CD4-positive, CD25-positive, alpha-beta regulatory T cell (primary cell): Measurements from ENCODE around the gene CNOT6L. TPM values are rescaled to one million over a fixed set of nuclear protein-coding genes. Genes with fewer than 3 reads are reported as not detected.
A peak's percentile ranks its signal among the peaks of the same experiment; 100 is the strongest.
"Not testable (repeated sequence)": the region's sequence is repeated elsewhere in the genome, so short reads cannot be mapped to it uniquely, and the experiment has no call there.

Source experiments
- ATAC-seq, 2 donors: fragments of 150-1000 bp; cut with Tn5 transposase; one replicate each; pipeline ENCODE4 v1.10.0; 2021; ENCODE audit warnings: low read depth in 2 of 2, moderate number of reproducible peaks in 2 of 2, moderate library complexity in 1 of 2
- DNase-seq, 3 donors: peaks; one replicate each; pipeline versions ENCODE4 v3.0.0 to v3.0.0-alpha.2; 2012 to 2022; ENCODE audit warnings: mixed read lengths in 1 of 3
- H3K27ac ChIP-seq: one replicate; pipeline ENCODE4 v1.7.0; 2013; ENCODE audit warnings: mild to moderate bottlenecking, low read length; ENCODE audit not compliant: insufficient read depth, poor library complexity, severe bottlenecking
- H3K27me3 ChIP-seq: one replicate; pipeline ENCODE4 v1.7.0; 2013; ENCODE audit warnings: low read length; ENCODE audit not compliant: control insufficient read depth, insufficient read depth
- H3K36me3 ChIP-seq: one replicate; pipeline ENCODE4 v1.7.0; 2013; ENCODE audit warnings: mild to moderate bottlenecking, low read length, moderate library complexity; ENCODE audit not compliant: control insufficient read depth, insufficient read depth
- H3K4me1 ChIP-seq: 2 replicates; pipeline ENCODE4 v1.7.0; 2013; ENCODE audit warnings: mild to moderate bottlenecking, low read length; ENCODE audit not compliant: insufficient read depth, control insufficient read depth, poor library complexity, severe bottlenecking
- H3K4me3 ChIP-seq: one replicate; pipeline ENCODE4 v1.7.0; 2013; ENCODE audit warnings: low read depth, mild to moderate bottlenecking, low read length, moderate library complexity
- H3K9me3 ChIP-seq, 2 experiments: 1 replicate in 1 of 2; 2 replicates in 1 of 2; pipeline ENCODE4 v1.7.0; 2013; ENCODE audit warnings: low read length in 2 of 2, mild to moderate bottlenecking in 1 of 2, moderate library complexity in 1 of 2; ENCODE audit not compliant: control insufficient read depth in 2 of 2
- H3K27ac Mint-ChIP-seq, 3 donors: one replicate each; pipeline ENCODE4 v1.8.0; 2020 to 2022; ENCODE audit warnings: mild to moderate bottlenecking in 3 of 3, mixed read lengths in 3 of 3, moderate library complexity in 2 of 3
- H3K27me3 Mint-ChIP-seq: one replicate; pipeline ENCODE4 v1.8.0; 2022; ENCODE audit warnings: mild to moderate bottlenecking, mixed read lengths
- H3K36me3 Mint-ChIP-seq: one replicate; pipeline ENCODE4 v1.8.0; 2020; ENCODE audit warnings: mixed read lengths
- H3K4me1 Mint-ChIP-seq, 4 donors: one replicate each; pipeline ENCODE4 v1.8.0; 2020 to 2022; ENCODE audit warnings: mixed read lengths in 4 of 4, mild to moderate bottlenecking in 1 of 4
- H3K4me3 Mint-ChIP-seq, 4 donors: one replicate each; pipeline ENCODE4 v1.8.0; 2020 to 2022; ENCODE audit warnings: mild to moderate bottlenecking in 4 of 4, mixed read lengths in 4 of 4, moderate library complexity in 3 of 4
- H3K9me3 Mint-ChIP-seq, 7 donors: one replicate each; pipeline ENCODE4 v1.8.0; 2020 to 2022; ENCODE audit warnings: mixed read lengths in 7 of 7, mild to moderate bottlenecking in 3 of 7, moderate library complexity in 2 of 7
- polyA plus RNA-seq, 4 donors: library from polyadenylated mRNA; unstranded; fragments of 300-500 nt; fragmentation: Illumina TruSeq; gene quantifications; one replicate each; pipeline ENCODE4 v1.2.3, GENCODE V29; 2021
- total RNA-seq: library from RNA; stranded (reverse); gene quantifications from one replicate; pipeline ENCODE4 v1.2.3, GENCODE V29; 2022

Gene CNOT6L
- total and polyA plus RNA-seq, 5 donors from 2014 or later, result 44.1 to 237 (median 54.2) TPM

DNA sequence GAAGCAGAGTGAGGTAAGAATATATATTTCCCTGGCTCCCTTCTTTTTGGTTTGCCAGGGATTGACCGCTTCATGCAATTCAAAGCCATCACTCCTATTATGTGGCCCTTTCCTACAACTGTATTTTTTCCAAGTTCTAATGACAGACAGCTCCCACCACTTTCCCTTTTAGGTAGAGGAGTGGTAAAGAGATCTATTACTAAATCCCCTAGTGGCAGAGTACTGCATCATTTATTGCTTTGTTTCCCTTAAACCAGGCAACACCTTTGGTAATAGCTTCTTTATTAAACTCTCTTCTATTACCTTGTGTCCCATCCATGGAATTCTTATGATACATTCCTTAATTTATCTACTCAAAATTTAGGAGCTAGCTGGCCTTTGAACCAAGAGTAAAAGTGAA, 90.7 kb downstream of the CNOT6L start:
- DNase-seq, result no peak
- no peak overlapping the region for H3K27ac ChIP-seq
- H3K4me1 ChIP-seq, result peaks cover 4% of the 10 kb centered on the region
- Mint-ChIP-seq H3K27me3 (no peaks in the 10 kb centered on the region), H3K27ac (peak overlapping the region in 2 of 3 donors; percentile 58 to 77), H3K4me3 (no peak overlapping the region), H3K4me1 (peaks cover 26 to 44% (median 37%) of the 10 kb centered on the region in 4 donors), H3K9me3 (no peaks in the 10 kb centered on the region), H3K36me3 (peaks cover 52% of the 10 kb centered on the region)
- ATAC-seq, result no peak
- H3K27me3 ChIP-seq, result no peaks in the 10 kb centered on the region
- H3K9me3 ChIP-seq, result no peaks in the 10 kb centered on the region
- H3K36me3 ChIP-seq, result peaks cover 92% of the 10 kb centered on the region
- H3K4me3 ChIP-seq, result no peak overlapping the region

- Mint-ChIP-seq H3K27me3 (no peaks in the 10 kb centered on the region), H3K4me3 (no peak overlapping the region), H3K9me3 (no peaks in the 10 kb centered on the region), H3K4me1 (peaks cover 20 to 40% (median 34%) of the 10 kb centered on the region in 4 donors), H3K36me3 (peaks cover 36% of the 10 kb centered on the region), H3K27ac (no peak overlapping the region)
- Histone ChIP-seq H3K27ac (no peak overlapping the region), H3K4me1 (no peaks in the 10 kb centered on the region), H3K27me3 (no peaks in the 10 kb centered on the region), H3K36me3 (peaks cover 64% of the 10 kb centered on the region), H3K9me3 (no peaks in the 10 kb centered on the region), H3K4me3 (no peak overlapping the region)
- no peak for DNase-seq
- ATAC-seq, result no peak
Observed at GRCh38 chr4:77721073-77721472, 98.1 kb downstream of the CNOT6L start.

DNA sequence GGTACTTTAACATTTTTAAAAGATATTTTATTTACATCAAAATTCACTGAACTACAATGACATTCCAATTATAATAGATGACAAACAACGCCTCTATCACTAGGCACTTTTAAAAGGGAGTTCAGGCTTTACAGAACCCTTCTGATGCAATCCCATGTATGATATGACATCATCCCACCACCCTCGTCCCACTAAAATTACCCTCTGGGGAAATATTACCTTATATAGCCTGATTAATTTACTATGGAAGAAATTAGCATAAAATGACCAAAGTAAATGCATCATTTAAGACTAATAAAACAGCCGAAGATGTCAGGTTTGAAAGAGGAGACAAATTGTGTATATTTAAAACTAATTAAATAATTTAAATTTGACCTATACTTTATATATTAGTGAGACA, 100.7 kb downstream of the CNOT6L start:
- not testable (repeated sequence) for H3K4me1 ChIP-seq, H3K27me3 ChIP-seq, H3K27ac ChIP-seq, DNase-seq, H3K27me3 Mint-ChIP-seq, H3K9me3 Mint-ChIP-seq, H3K27ac Mint-ChIP-seq, ATAC-seq, H3K4me3 Mint-ChIP-seq, H3K4me3 ChIP-seq, H3K9me3 ChIP-seq
- Mint-ChIP-seq H3K4me1 (peaks cover 23 to 48% (median 34%) of the 10 kb centered on the region in 4 donors), H3K36me3 (peaks cover 35% of the 10 kb centered on the region)
- H3K36me3 ChIP-seq, result peaks cover 46% of the 10 kb centered on the region

- Mint-ChIP-seq H3K4me3 (no peak overlapping the region), H3K9me3 (peaks cover 0 to 2% (median 0%) of the 10 kb centered on the region in 7 donors), H3K27me3 (no peaks in the 10 kb centered on the region), H3K4me1 (peaks cover 18 to 44% (median 30%) of the 10 kb centered on the region in 4 donors), H3K27ac (peak overlapping the region in 2 of 3 donors; percentile 45 to 91), H3K36me3 (peaks cover 36% of the 10 kb centered on the region)
- H3K9me3 ChIP-seq, result no peaks in the 10 kb centered on the region
- no peaks in the 10 kb centered on the region for H3K27me3 ChIP-seq
- H3K36me3 ChIP-seq, result peaks cover 29% of the 10 kb centered on the region
- no peak overlapping the region for H3K27ac ChIP-seq
- H3K4me3 ChIP-seq, result no peak overlapping the region
- DNase-seq (peak in 1 of 3 donors; percentile 72), ATAC-seq (peak; percentile 41 to 62)
- no peaks in the 10 kb centered on the region for H3K4me1 ChIP-seq
Observed at GRCh38 chr4:77715414-77716290, 103.5 kb downstream of the CNOT6L start.

DNA sequence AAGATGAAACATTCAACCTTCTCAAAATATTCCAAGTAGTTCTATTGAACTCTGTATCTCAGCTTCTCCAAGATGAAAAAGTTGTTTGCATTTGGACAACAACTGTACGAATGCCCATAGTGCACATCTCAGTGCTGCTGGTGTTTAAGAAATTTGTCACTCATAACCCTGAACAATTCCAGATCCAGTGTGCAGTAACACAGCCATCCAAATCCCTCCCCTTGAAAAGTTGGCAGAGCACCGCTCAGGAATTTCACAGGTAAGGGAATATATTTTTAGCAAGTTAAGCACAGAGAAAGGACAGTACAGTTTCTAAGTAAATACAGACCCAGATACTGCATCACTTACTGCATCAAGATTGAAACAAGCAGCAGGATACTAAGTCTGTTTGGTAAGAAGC, 104.7 kb downstream of the CNOT6L start:
- H3K27me3 Mint-ChIP-seq, result no peaks in the 10 kb centered on the region
- no peak overlapping the region for H3K4me3 Mint-ChIP-seq
- H3K36me3 Mint-ChIP-seq, result peaks cover 37% of the 10 kb centered on the region
- ATAC-seq (no peak), DNase-seq (no peak)
- peaks cover 0 to 2% (median 0%) of the 10 kb centered on the region in 7 donors for H3K9me3 Mint-ChIP-seq
- H3K4me3 ChIP-seq, result no peak overlapping the region
- H3K4me1 Mint-ChIP-seq, result peaks cover 18 to 36% (median 29%) of the 10 kb centered on the region in 4 donors
- no peaks in the 10 kb centered on the region for H3K9me3 ChIP-seq
- H3K36me3 ChIP-seq, result peaks cover 21% of the 10 kb centered on the region
- peak overlapping the region in 1 of 3 donors; percentile 45 for H3K27ac Mint-ChIP-seq
- no peaks in the 10 kb centered on the region for H3K4me1 ChIP-seq
- H3K27ac ChIP-seq, result no peak overlapping the region
- H3K27me3 ChIP-seq, result no peaks in the 10 kb centered on the region

DNA sequence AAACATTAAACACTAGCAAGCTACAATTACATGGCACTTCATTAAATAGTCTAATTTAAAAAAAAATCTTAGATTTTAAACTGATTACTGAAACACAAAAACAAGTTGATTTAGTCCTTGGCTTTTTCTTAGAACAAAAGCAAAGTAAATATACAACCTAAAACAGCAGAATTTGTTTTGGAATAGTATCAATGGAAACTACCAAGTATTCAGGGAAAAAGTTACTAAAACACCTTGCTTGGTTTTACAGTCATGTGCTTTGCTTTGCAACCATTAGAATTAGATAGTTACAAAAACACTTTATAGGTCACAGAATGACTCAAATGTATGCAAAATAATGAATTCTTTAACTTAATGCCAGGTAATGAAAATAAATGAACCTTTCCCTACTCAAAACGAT, 105.3 kb downstream of the CNOT6L start:
- Mint-ChIP-seq H3K4me3 (no peak overlapping the region), H3K36me3 (peaks cover 33% of the 10 kb centered on the region), H3K9me3 (peaks cover 0 to 2% (median 0%) of the 10 kb centered on the region in 7 donors), H3K27ac (no peak overlapping the region), H3K27me3 (no peaks in the 10 kb centered on the region), H3K4me1 (peaks cover 18 to 31% (median 27%) of the 10 kb centered on the region in 4 donors)
- H3K9me3 ChIP-seq, result no peaks in the 10 kb centered on the region
- no peak overlapping the region for H3K4me3 ChIP-seq
- no peak for DNase-seq
- no peaks in the 10 kb centered on the region for H3K4me1 ChIP-seq
- H3K27ac ChIP-seq, result no peak overlapping the region
- no peaks in the 10 kb centered on the region for H3K27me3 ChIP-seq
- ATAC-seq, result no peak
- peaks cover 20% of the 10 kb centered on the region for H3K36me3 ChIP-seq

- ATAC-seq (no peak), DNase-seq (no peak)
- H3K27ac Mint-ChIP-seq, result peak overlapping the region in 2 of 3 donors; percentile 9 to 27
- peaks cover 18 to 30% (median 26%) of the 10 kb centered on the region in 4 donors for H3K4me1 Mint-ChIP-seq
- Histone ChIP-seq H3K4me3 (no peak overlapping the region), H3K27ac (no peak overlapping the region), H3K9me3 (no peaks in the 10 kb centered on the region), H3K4me1 (no peaks in the 10 kb centered on the region), H3K36me3 (peaks cover 16% of the 10 kb centered on the region), H3K27me3 (no peaks in the 10 kb centered on the region)
- no peak overlapping the region for H3K4me3 Mint-ChIP-seq
- H3K36me3 Mint-ChIP-seq, result peaks cover 33% of the 10 kb centered on the region
- H3K27me3 Mint-ChIP-seq, result no peaks in the 10 kb centered on the region
- peaks cover 0 to 2% (median 0%) of the 10 kb centered on the region in 7 donors for H3K9me3 Mint-ChIP-seq
Observed at GRCh38 chr4:77712675-77713074, 106.5 kb downstream of the CNOT6L start.
